Medulla oblongata (tissue), 1 donor: Measurements from ENCODE around the gene KIF26B.

Experiments used
- DNase-seq: peaks from one replicate; pipeline ENCODE4 v3.0.0-alpha.2; 2015; ENCODE audit errors: extremely low spot score

The KIF26B gene

DNA sequence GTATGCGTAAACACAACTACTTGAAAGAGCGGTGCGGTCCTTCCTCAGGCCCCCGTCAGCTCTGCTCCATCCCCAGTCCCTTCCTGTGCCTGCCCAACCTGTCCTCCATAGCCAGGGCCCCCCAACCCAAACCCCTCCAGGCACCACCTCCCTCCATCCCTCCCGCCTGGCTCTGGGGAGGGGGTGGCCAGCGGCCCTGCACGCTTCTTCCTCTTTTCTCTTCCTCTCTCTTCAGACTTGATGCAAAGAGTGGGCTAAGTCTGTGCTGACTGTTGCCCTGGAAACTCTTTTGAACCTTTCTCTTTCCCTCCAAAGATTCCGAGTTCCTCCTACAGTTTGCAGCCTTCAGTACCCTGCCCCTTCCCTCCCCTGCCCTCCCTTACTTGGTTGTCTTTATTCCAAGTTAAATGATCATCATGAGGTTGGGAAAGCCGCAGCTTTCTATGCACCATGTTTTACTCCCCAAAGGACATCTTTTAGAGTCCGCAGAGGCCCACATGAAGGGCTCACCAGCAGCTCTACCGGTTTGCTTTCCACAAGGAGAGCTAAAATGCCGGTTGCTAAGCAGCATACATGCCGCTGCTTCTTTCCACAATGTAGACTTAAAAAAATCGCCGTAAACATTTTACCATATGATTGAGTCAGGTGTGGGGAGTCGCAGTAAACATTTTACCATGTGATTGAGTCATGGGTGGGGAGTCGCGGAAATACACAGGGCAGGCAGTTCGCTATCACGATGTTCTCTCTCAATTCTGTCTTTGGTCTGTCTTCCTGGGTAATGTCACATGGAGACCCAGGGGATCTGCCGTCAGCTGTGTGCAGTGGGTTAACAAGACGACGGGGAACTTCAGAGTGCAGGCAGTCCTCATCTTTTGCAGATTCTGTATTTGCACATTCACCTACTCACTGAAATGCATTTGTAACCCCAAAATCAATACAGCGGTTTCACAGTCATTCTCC lies 525.3 kb downstream of the KIF26B start:
- DNase-seq = peak; percentile 65

DNA sequence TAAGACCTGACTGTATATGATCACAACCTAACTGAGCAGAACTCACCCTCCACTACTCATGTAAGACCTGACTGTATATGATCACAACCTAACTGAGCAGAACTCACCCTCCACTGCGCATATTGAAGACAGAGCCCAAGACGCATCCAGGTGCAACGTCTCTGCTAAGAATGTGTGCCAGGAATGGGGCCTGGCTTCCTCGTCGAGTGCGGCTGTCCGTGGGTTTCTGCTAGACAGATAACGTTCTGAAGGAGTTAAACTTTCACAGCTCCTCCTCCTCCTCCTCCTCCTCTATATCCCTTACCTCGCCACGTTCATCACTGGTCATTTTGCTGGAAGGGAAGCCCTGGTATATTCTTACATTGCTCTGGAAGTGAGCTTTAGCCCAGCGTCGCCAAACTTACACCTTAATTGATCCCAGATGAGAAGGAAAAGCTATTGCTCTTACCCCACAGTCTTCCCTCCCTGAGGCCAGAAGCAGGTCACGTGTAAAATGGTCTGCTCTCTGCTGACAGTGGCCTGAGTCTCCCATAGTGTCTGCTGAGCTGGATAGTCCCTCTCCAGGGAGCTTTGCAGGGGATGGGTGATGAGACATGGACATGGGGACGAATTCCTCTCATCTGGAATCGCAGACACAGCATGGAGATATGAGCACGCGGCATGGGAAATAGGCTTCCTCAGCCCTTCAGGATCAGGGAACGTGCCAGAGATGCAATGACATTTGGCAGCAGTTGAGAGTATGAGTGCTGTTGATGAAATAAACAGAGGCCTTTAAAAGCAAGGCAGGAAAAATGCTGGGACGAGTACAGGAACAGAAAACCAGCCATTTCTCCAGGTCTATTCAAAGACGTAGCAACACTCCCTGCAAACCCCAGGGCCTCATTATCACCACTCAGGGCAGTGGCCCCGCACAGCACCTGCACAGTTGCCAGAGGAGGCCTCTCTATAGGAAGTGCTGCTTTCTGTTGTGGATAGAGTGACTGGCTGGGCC lies 528.1 kb downstream of the KIF26B start:
- DNase-seq = no peak

DNA sequence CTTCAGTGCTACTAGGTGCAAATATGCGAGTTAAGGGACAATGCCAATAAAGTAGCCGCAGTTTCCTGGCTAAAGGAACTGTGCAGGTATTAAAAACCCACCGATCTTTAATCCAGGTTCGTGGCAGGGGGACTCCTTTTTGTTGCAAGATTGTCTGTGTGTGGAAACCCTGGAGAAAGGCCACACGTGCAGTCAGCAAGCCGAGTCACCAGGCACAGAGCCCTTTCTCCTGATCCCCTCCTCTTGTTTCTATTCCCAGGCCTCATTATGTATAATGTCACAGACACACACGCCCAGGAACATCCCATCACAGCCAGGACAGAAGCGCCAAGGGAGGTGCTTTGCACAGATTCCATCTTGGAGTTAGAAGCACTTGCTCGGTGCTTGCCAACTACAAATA lies 528.9 kb downstream of the KIF26B start:
- DNase-seq = no peak

DNA sequence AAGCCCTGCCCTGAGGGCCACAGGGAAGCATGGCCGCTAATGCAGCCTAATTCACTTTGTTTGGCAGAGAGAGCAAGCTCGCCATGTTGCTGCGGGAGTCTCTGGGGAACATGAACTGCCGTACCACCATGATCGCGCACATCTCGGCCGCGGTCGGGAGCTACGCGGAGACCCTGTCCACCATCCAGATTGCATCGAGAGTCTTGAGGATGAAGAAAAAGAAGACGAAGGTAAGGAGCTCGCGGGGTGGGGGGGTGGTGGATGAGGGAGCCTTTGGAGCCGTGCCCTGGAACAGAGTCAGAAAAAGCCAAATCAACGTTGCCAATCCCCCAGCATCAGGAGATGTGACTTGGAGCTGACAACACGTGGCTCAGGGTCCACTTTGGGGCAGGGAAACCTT lies 529.4 kb downstream of the KIF26B start:
- no peak for DNase-seq

DNA sequence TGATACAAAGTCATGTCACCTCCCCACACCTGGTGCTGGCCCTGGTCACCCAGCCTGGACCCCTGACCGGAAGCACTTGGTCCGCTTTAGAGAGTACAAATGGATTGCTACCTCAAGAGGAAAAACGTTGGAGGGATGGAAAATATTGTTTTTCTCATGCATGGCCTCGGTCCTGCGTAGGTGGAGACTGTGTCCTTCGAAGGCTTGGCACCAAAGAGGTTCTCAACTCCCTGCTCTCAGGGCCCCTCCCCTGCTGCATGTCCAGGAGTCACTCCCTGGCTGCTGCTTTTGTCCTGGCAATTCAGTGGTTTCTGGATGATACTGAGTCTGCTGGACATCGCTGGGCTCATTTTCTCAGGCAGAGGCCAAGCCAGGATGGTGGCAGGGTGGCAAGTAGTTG lies 529.8 kb downstream of the KIF26B start:
- DNase-seq = no peak

DNA sequence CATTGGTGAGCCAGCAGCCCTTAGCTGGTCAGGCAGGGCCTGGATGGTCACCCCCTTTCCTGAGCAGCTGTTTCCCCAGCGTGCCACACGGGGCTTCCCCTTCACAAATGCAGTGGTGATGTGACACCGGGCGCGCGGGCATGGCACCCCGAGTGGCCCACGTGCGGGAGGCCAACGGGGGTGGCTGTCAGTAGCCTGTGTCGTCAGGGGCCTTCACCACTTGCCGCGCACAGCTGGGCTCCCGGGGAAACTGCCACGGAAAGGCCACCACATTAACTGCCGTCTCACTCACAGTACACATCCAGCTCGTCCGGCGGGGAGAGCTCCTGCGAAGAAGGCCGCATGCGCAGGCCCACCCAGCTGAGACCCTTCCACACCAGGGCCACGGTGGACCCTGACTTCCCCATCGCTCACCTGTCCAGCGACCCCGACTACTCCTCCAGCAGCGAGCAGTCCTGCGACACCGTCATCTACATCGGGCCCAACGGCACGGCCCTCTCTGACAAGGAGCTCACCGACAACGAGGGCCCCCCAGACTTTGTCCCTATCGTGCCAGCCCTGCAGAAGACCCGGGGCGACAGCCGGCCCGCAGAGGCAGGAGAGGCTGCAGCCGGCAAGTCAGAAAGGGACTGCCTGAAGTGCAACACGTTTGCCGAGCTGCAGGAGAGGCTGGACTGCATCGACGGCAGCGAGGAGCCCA lies 530.5 kb downstream of the KIF26B start:
- DNase-seq = no peak

- no peak for DNase-seq
Observed at GRCh38 chr1:245686006-245686405, 531.2 kb downstream of the KIF26B start.

DNA sequence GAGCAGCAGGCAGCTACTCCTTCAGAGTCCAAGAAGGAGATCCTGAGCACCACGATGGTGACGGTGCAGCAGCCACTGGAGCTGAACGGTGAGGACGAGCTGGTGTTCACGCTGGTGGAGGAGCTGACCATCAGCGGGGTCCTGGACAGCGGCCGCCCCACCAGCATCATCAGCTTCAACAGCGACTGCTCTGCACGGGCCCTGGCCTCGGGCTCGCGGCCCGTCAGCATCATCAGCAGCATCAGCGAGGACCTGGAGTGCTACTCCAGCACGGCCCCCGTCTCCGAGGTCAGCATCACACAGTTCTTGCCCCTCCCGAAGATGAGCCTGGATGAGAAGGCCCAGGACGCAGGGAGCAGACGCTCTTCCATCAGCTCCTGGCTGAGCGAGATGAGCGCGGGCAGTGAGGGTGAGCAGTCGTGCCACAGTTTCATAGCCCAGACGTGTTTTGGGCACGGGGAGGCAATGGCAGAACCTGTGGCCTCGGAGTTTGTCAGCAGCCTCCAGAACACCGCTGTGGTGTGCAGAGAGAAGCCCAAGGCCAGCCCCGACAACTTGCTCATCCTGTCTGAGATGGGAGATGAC lies 531.8 kb downstream of the KIF26B start:
- no peak for DNase-seq

GRCh38 chr1:245687152-245687635 lies 532.4 kb downstream of the KIF26B start:
- no peak for DNase-seq

DNA sequence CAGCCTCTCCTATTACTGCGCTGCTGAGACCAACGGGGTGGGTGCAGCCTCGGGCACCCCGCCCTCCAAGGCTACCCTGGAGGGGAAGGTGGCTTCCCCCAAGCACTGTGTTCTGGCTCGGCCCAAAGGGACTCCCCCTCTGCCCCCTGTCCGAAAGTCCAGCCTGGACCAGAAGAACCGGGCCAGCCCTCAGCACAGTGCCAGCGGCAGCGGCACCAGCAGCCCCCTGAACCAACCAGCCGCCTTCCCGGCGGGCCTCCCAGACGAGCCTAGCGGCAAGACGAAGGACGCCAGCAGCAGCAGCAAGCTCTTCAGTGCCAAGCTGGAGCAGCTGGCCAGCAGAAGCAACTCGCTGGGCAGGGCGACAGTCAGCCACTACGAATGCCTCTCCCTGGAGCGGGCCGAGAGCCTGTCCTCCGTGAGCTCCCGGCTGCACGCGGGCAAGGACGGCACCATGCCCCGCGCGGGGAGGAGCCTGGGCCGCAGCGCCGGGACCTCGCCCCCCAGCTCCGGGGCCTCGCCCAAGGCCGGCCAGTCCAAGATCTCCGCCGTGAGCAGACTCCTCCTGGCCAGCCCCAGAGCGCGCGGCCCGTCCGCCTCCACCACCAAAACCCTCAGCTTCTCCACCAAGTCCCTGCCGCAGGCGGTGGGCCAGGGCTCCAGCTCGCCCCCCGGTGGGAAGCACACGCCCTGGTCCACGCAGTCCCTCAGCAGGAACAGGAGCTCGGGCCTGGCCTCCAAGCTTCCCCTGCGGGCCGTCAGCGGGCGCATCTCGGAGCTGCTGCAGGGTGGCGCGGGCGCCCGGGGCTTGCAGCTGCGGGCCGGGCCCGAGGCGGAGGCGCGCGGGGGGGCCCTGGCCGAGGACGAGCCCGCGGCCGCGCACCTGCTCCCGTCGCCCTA lies 533.1 kb downstream of the KIF26B start:
- no peak for DNase-seq

GRCh38 chr1:245688536-245689453 lies 534.0 kb downstream of the KIF26B start:
- DNase-seq = no peak

DNA sequence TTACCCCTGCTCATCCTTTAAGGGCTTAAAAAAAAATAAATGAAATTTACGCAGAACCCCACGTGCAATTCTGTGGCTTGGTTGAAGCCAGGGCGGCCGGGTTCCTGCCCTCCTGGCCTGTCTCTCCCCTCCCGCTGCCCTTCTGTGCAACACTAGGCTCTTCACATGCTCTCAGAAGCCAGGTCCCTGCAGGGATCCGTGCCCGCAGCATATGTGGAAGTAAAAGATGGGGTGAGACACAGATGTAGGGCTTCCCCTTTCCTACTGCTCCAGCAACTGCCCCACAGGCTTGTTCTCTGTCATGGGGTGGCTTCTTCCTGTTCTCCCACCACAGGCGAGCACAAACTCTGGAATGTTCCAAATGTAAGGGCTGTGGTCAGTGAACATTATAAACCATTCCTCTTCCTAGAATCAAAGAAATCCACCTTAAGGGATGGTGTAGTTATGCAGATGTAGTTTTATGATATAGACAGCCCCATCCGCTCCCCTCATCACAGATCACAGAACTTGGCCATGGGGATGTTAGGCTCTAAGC lies 535.4 kb downstream of the KIF26B start:
- DNase-seq = peak; percentile 85

GRCh38 chr1:245690946-245691541 lies 536.3 kb downstream of the KIF26B start:
- no peak for DNase-seq

DNA sequence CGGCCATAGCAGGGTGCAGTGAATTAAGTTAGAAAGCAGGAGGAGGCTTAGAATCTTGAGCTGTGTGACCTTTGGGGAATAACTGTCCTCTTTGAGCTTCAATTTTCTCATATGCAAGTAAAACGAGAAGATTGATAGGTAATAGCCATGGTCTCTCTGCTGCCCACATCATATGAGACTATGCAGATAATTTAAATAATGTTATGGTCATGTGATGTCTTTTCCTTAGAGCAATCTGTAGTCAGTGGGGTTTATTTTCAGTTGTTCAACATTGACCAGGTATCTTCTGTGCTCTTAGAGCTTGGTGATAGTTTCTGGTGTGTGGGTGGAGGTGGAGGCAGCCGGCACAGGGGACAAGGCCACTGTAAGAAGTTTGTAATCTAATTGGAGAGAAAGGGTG lies 537.1 kb downstream of the KIF26B start:
- no peak for DNase-seq

DNA sequence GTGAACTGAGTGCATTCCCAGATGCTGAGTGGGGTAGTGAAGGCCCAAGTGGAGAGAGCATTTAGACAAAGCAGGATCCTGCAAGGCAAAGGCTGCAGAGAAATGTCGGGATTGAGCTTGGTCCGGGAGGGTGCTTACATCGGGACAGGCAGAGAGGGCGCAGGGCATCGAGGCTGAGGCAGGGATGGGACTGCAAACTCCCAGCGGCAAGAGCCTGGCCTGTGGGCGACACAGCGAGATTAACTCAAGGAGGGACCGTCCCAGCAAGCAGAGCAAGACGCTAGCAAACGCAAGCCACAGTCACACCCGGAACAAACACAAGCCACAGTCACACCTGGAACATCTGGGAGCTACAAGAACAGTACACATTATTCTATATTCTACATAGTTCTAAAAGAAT lies 537.5 kb downstream of the KIF26B start:
- DNase-seq = no peak

GRCh38 chr1:245693116-245693793 lies 538.5 kb downstream of the KIF26B start:
- DNase-seq = no peak

DNA sequence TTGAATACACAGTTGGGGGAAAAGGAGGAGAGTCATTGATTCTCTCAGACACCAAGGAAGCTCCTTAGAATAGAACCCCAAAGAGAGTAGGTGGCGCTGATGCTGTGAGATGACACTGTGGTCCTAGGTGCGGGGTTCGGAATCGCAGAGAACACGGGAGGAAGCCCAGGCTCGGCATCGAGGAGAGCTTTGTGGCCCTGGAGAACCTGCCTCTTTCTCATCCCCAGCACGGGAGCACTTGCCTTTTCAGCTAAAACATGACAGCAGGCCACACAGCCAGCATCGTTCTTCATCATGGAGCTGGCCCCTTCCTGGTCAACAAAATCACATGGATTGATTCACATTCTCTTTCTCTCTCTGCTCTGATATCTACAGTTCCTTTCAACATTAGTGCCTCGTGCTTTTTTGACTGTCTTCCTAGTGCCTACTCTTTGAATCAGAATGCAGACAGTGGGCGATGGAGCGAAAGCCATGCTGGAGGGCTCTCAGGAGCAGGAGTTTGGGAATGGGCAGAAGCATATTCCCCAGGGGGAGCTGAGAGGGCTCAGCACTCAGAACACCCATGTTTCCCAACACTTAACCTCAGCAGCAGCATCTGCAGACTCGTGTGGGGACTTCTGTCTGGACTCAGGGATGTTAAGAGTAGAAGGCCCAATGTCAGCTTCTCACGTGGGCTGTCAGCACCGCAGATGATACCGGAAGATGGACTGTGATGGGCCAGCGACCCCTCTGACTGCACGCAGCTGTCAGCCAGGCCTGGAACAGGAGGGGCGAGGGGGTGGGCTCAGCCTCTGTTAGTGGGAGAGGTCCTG lies 539.4 kb downstream of the KIF26B start:
- DNase-seq = no peak
